ENCODE data around the gene GALNT2.

DNA sequence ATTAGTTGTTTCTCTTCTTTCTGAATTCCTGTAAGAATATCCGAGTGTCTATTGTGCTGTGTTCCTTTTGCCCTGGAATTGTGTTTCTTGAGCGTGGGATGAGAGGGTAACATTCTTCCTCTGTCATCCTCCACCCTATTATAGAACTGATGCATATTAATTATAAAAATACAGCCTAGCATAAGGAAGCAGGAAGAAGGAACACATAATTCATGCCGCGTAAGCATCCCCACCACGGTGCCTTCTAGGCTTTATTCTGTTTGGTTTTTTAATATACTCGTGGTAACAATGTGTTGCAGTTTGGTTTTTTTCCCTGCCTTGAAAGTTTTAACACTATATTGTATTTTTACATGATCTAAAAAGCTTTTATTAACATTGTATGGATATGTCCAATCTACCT lies 65.7 kb downstream of the GALNT2 start:
- no peak for TF ChIP-seq POLR2A (IDR thresholded peaks at IDR 0.05)
- TF ChIP-seq, protein P1, sequence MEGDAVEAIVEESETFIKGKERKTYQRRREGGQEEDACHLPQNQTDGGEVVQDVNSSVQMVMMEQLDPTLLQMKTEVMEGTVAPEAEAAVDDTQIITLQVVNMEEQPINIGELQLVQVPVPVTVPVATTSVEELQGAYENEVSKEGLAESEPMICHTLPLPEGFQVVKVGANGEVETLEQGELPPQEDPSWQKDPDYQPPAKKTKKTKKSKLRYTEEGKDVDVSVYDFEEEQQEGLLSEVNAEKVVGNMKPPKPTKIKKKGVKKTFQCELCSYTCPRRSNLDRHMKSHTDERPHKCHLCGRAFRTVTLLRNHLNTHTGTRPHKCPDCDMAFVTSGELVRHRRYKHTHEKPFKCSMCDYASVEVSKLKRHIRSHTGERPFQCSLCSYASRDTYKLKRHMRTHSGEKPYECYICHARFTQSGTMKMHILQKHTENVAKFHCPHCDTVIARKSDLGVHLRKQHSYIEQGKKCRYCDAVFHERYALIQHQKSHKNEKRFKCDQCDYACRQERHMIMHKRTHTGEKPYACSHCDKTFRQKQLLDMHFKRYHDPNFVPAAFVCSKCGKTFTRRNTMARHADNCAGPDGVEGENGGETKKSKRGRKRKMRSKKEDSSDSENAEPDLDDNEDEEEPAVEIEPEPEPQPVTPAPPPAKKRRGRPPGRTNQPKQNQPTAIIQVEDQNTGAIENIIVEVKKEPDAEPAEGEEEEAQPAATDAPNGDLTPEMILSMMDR (IDR thresholded peaks at IDR 0.05), result no peak
